Small intestine (tissue), 7 donors: ENCODE results near the gene EEPD1. TPM values are rescaled to one million over a fixed set of nuclear protein-coding genes. Genes with fewer than 3 reads are reported as not detected.
"Not testable (repeated sequence)": the region's sequence is repeated elsewhere in the genome, so short reads cannot be mapped to it uniquely, and the experiment has no call there.

Experiments
- DNase-seq, 2 donors: peaks; one replicate each; pipeline versions ENCODE4 v3.0.0 to v3.0.0-alpha.2; 2013
- FAIRE-seq: peaks from 2 replicates; lab custom pipeline; 2012; peaks lifted over from hg19 to GRCh38; lab: Jason Lieb, UNC
- H3K27ac ChIP-seq, 3 donors: one replicate each; pipeline ENCODE4 v1.5.1; 2013; ENCODE audit warnings: low read length in 2 of 3, mild to moderate bottlenecking in 2 of 3, control low read depth in 1 of 3, inconsistent platforms in 1 of 3, low read depth in 1 of 3, moderate library complexity in 1 of 3
- H3K27me3 ChIP-seq, 3 donors: one replicate each; pipeline ENCODE4 v1.6.1; 2013; ENCODE audit warnings: low read length in 3 of 3, inconsistent platforms in 1 of 3; ENCODE audit not compliant: control insufficient read depth in 3 of 3, insufficient read depth in 3 of 3
- H3K36me3 ChIP-seq, 3 donors: one replicate each; pipeline ENCODE4 v1.6.1; 2013; ENCODE audit warnings: low read length in 3 of 3, inconsistent platforms in 1 of 3, low read depth in 1 of 3, mild to moderate bottlenecking in 1 of 3, moderate library complexity in 1 of 3; ENCODE audit not compliant: control insufficient read depth in 3 of 3, insufficient read depth in 2 of 3
- H3K4me1 ChIP-seq, 3 donors: one replicate each; pipeline ENCODE4 v1.6.1; 2013; ENCODE audit warnings: low read length in 2 of 3, inconsistent platforms in 1 of 3, low read depth in 1 of 3, mild to moderate bottlenecking in 1 of 3, moderate library complexity in 1 of 3; ENCODE audit not compliant: control insufficient read depth in 3 of 3, insufficient read depth in 2 of 3
- H3K4me3 ChIP-seq, 3 donors: one replicate each; pipeline ENCODE4 v1.5.1; 2013; ENCODE audit warnings: low read length in 3 of 3, control low read depth in 1 of 3, inconsistent platforms in 1 of 3, low read depth in 1 of 3, mild to moderate bottlenecking in 1 of 3, moderate library complexity in 1 of 3
- H3K9me3 ChIP-seq, 2 donors: one replicate each; pipeline ENCODE4 v1.6.1; 2013; ENCODE audit warnings: low read depth in 1 of 2, low read length in 1 of 2; ENCODE audit not compliant: control insufficient read depth in 2 of 2, insufficient read depth in 1 of 2
- WGBS, 3 donors: extraction: QIAGEN DNeasy Blood & Tissue Kit; methylation state at CpG; one replicate each; pipeline ENCODE4 v1.1.7; 2013; 5-methylcytosine and 5-hydroxymethylcytosine counted together
- polyA plus RNA-seq, 4 donors: library from polyadenylated mRNA; stranded (reverse) in 3 of 4; unstranded in 1 of 4; fragments of 200-250 nt in 3 of 4; fragments of 120-200 nt in 1 of 4; gene quantifications; one replicate each; pipeline versions ENCODE4 v1.2.1 to v1.2.3, GENCODE V29; 2013
- donor health status: healthy with polysubstance abuse.
- donor health status: control.
- donor health status: control.
- donor health status: Bipolar disorder and iron deficiency.
- donor health status: healthy.

The EEPD1 gene
- polyA plus RNA-seq, 4 donors, result 6.9 to 175 (median 86.3) TPM

DNA sequence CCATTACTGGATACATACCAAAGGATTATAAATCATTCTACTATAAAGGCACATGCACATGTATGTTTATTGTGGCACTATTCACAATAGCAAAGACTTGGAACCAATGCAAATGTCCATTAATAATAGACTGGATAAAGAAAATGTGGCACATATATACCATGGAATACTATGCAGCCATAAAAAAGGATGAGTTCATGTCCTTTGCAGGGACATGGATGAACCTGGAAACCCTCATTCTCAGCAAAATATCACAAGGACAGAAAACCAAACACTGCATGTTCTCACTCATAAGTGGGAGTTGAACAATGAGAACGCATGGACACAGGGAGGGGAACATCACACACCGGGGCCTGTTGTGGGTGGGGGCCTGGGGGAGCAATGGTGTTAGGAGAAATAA is 27.4 kb upstream of the EEPD1 start:
- H3K9me3 ChIP-seq, H3K4me3 ChIP-seq, H3K27ac ChIP-seq, H3K36me3 ChIP-seq, DNase-seq, FAIRE-seq, H3K27me3 ChIP-seq: not testable (repeated sequence)
- peaks cover 0 to 12% (median 6%) of the 10 kb centered on the region in 3 donors for H3K4me1 ChIP-seq
- 93 to 100% (median 93%) methylated on average over 2 of the region's 2 CpGs for WGBS, 3 donors

DNA sequence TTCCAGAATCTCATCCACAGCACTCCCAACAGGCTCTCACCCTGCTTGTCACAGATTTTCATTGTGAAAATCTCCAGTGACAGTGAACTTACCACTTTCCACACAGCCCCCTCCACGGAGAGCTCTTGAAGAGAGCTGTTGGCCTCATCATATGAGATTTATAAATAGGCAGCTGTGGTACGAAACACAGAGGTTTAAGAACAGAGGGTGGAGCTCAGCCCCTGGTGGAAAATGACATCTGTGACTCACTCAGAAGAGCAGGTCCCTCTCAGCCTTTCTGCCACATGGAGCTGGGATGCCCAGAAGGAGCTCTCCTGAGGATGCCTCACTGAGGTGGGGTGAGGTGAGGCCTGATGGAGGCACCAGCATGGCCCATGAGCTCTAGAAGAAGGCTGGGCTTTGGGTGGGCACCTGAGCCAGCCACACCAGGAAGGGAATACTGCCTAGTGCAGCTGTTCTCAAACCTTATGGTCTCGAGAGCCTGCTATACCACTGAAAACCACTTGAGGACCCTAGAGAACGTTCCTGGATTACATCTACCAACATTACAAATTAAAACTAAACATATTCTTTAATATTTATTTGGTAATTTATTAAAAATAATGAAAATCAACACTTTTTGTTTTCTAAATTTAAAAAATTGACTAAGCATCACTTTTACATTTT is 25.8 kb upstream of the EEPD1 start:
- H3K27me3 ChIP-seq, result no peaks in the 10 kb centered on the region
- WGBS, 3 donors, result 78 to 80% (median 79%) methylated on average over 4 of the region's 4 CpGs
- no peak overlapping the region for H3K27ac ChIP-seq
- H3K4me1 ChIP-seq, result peaks cover 0 to 16% (median 6%) of the 10 kb centered on the region in 3 donors
- no peak for DNase-seq
- H3K4me3 ChIP-seq, result no peak overlapping the region
- H3K36me3 ChIP-seq, result no peaks in the 10 kb centered on the region
- no peak for FAIRE-seq
- no peaks in the 10 kb centered on the region for H3K9me3 ChIP-seq

DNA sequence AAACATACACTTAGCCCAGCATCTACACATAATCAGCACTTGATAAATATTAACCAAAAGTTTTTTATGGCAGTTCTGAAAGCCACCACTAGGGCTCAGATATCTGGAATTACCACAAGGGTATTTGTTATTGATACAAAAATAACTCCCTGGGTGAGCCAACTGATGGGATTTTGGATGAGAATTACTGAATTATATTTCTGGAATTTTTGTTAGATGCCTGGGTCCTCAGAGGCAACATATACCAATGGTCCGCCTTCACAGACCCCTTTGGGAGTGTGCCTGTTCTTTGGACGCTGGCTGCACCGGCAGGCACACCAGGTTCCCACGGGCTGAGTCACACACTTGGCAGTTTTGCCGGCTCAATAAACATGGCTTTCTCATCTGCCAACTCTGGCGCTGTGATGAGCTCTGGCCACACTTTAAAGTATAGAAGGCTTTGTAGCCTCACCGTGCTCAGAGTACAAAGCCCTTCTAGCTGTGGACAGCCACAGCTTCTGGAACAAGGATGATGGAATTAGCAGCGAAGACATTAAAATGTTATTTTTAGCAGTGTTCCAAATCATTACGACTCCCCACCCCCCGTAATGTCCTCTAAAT is 24.5 kb upstream of the EEPD1 start:
- H3K27me3 ChIP-seq, result no peaks in the 10 kb centered on the region
- peak; percentile 15 for FAIRE-seq
- peak; percentile 60 to 95 for DNase-seq
- no peak overlapping the region for H3K4me3 ChIP-seq
- peak overlapping the region; percentile 46 to 79 (median 66) for H3K27ac ChIP-seq
- WGBS, 3 donors, result 16 to 32% (median 17%) methylated on average over 10 of the region's 10 CpGs
- H3K36me3 ChIP-seq, result no peaks in the 10 kb centered on the region
- no peaks in the 10 kb centered on the region for H3K9me3 ChIP-seq
- H3K4me1 ChIP-seq, result peaks cover 0 to 16% (median 6%) of the 10 kb centered on the region in 3 donors

DNA sequence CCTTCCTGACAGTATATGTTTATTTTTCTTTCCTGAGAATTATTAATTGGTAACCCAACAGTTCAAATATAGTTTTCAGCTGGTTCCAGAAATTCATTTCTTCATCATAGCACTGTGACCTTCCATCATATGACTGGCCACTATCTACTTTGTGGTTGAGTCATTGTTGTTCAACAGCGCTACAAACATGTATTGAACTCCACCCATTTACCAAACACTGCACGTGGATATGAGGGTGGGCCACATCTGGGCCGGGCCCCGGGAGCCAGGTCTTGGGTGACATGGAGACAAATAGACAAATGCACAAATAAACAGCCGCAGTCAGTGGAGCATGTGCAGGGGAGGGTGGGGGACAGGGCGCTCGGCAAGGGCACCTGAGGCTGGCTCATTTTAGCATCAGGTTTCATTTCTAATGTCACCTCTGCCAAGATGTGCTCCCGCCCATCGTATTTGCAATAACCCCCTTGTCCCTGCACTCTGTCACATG is 24.0 kb upstream of the EEPD1 start:
- Histone ChIP-seq H3K4me1 (peaks cover 0 to 16% (median 6%) of the 10 kb centered on the region in 3 donors), H3K27me3 (no peaks in the 10 kb centered on the region), H3K27ac (peak overlapping the region; percentile 46 to 79 (median 66)), H3K4me3 (no peak overlapping the region), H3K9me3 (no peaks in the 10 kb centered on the region), H3K36me3 (no peaks in the 10 kb centered on the region)
- DNase-seq (peak; percentile 51 to 82), FAIRE-seq (no peak)
- WGBS, 3 donors, result 17 to 48% (median 31%) methylated on average over 9 of the region's 9 CpGs

DNA sequence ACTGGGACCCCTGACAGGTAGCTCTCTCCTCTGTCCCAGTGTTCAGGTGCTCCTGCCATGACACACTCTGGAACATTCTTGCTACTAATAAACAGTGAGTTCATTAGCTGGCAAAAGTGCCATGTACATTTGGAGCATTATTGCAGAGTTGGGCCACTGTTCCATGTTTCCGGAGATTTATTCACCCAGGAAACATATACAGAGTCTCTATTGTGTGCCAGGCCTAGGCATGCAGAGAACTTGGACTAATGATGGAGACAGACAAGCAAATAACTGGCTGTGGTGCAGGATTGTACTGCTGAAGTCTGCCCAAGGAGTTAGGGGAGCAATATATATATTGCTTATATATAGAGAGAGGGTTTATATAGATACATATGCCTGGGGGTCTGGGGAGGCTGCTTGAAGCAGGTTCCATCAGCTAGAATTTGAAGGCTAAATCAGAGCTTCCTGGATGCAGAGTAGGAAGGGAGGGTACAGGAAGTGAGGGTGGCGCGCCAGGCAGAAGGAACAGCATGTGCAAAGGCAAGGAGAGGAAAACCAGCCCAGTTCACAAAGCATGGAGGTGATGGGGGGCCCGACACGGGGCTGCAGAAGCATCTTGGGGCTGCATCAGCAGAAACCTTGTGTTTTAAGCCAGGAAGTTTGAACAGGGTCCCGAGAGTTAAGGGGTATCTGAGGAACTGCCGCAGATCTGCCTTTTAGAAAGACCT is 22.7 kb upstream of the EEPD1 start:
- no peaks in the 10 kb centered on the region for H3K9me3 ChIP-seq
- peaks cover 0 to 16% (median 6%) of the 10 kb centered on the region in 3 donors for H3K4me1 ChIP-seq
- H3K36me3 ChIP-seq, result no peaks in the 10 kb centered on the region
- no peaks in the 10 kb centered on the region for H3K27me3 ChIP-seq
- DNase-seq (no peak), FAIRE-seq (no peak)
- 89 to 93% (median 90%) methylated on average over 7 of the region's 7 CpGs for WGBS, 3 donors
- no peak overlapping the region for H3K27ac ChIP-seq
- H3K4me3 ChIP-seq, result no peak overlapping the region

DNA sequence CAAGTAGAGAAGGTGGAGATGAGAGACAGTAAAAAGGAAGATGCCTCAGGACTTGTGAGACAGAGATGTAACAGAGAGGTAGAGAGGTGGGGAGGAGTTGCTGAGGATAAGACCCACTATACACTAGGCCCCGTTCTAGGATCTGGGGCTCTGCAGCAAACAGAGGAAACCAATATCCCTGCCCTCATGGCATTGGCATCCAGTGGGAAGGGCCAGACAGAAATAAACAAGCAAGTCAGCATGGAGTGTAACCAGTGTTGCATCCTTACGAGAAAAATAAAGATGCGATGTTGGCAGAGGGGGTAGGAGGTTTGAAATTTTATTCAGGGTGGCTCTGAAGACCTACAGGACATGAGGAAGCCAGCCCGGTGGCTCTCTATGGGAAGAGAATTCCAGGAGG is 22.0 kb upstream of the EEPD1 start:
- Histone ChIP-seq H3K27ac (no peak overlapping the region), H3K9me3 (no peaks in the 10 kb centered on the region), H3K27me3 (no peaks in the 10 kb centered on the region), H3K4me1 (peaks cover 0 to 16% (median 6%) of the 10 kb centered on the region in 3 donors), H3K36me3 (no peaks in the 10 kb centered on the region), H3K4me3 (no peak overlapping the region)
- no peak for DNase-seq
- 67 to 86% (median 77%) methylated on average over 4 of the region's 4 CpGs for WGBS, 3 donors
- FAIRE-seq, result no peak

DNA sequence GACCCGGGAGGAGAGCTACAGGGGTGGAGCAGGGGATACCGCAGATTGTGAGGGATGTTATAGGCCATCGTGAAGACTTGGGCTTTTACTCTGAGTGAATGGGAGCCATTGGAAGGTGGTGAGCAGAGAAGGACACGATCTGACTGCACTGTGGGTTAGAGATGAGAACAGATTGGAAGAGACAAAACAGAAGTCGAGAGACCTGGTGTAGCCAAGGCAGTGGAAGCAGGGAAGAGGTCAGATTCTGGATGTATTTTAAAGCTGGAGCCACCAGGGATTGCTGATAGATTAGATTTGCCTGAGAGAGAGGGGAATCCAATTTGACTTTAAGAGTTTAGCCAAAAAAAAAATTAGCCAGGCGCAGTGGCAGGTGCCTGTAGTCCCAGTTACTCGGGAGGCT is 21.6 kb upstream of the EEPD1 start:
- no peak overlapping the region for H3K27ac ChIP-seq
- DNase-seq (no peak), FAIRE-seq (no peak)
- no peaks in the 10 kb centered on the region for H3K36me3 ChIP-seq
- no peaks in the 10 kb centered on the region for H3K27me3 ChIP-seq
- H3K4me1 ChIP-seq, result peaks cover 0 to 16% (median 6%) of the 10 kb centered on the region in 3 donors
- no peaks in the 10 kb centered on the region for H3K9me3 ChIP-seq
- WGBS, 3 donors, result 83 to 89% (median 84%) methylated on average over 7 of the region's 7 CpGs
- H3K4me3 ChIP-seq, result no peak overlapping the region

DNA sequence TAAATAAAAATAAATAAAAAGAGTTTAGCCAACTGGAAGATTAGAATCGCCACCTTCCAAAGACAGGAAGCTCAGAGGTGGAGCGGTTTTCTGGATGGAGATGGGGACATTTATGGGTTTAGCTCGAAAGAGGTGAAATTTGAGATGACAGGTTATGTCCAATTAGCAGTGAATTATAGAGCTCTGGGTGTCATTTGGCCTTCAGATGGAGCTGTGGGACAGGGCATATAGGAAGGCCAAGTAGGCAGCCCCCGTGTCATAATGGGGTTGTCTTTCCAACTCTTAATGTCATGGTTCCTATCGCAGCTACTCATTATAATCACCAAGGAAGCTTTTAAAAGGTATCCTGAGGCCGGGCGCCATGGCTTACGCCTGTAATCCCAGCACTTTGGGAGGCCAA is 21.0 kb upstream of the EEPD1 start:
- DNase-seq, result no peak
- WGBS, 3 donors, result 91 to 93% (median 93%) methylated on average over 8 of the region's 8 CpGs
- FAIRE-seq, result no peak
- Histone ChIP-seq H3K36me3 (no peaks in the 10 kb centered on the region), H3K27ac (no peak overlapping the region), H3K27me3 (no peaks in the 10 kb centered on the region), H3K4me1 (peaks cover 0 to 16% (median 6%) of the 10 kb centered on the region in 3 donors), H3K9me3 (no peaks in the 10 kb centered on the region), H3K4me3 (no peak overlapping the region)
